Measurements from ENCODE around the gene NR2C1. TPM values are rescaled to one million over a fixed set of nuclear protein-coding genes. Genes with fewer than 3 reads are reported as not detected.

Gene NR2C1
- total and polyA plus RNA-seq, 11 donors = 11.0 to 45.6 (median 34.5) TPM

DNA sequence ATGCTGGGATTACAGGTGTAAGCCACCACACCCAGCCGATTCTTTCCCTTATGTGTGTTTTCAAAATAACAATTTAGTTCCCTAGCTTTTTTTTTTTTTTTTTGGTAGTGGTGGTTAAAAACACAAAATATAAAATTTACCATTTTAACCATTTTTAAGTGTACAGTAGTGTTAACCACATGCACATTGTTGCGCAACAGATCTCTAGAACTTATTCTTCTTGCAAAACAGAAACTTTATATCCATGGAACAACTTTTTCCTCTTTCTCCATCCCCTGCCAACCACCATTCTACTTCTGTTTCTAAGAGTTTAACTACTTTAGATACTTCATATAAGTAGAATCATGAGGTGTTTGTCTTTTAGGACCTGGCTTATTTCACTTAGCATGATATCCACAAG, 68.8 kb downstream of the NR2C1 start:
- intact Hi-C loops (cut with DNase I) = no loop called here
- WGBS, 4 donors = 70 to 95% (median 90%) methylated on average over 2 of the region's 2 CpGs
- Histone ChIP-seq H3K9me3 (peaks cover 0 to 21% (median 9%) of the 10 kb centered on the region in 12 donors), H3K27ac (peak overlapping the region in 1 of 12 donors; percentile 90), H3K36me3 (peaks cover 0 to 25% (median 18%) of the 10 kb centered on the region in 9 donors), H3K4me3 (no peak overlapping the region), H3K4me1 (peaks cover 0 to 40% (median 23%) of the 10 kb centered on the region in 12 donors), H3K27me3 (no peaks in the 10 kb centered on the region)
- ATAC-seq (no peak), DNase-seq (no peak)
- TF ChIP-seq, protein P1, sequence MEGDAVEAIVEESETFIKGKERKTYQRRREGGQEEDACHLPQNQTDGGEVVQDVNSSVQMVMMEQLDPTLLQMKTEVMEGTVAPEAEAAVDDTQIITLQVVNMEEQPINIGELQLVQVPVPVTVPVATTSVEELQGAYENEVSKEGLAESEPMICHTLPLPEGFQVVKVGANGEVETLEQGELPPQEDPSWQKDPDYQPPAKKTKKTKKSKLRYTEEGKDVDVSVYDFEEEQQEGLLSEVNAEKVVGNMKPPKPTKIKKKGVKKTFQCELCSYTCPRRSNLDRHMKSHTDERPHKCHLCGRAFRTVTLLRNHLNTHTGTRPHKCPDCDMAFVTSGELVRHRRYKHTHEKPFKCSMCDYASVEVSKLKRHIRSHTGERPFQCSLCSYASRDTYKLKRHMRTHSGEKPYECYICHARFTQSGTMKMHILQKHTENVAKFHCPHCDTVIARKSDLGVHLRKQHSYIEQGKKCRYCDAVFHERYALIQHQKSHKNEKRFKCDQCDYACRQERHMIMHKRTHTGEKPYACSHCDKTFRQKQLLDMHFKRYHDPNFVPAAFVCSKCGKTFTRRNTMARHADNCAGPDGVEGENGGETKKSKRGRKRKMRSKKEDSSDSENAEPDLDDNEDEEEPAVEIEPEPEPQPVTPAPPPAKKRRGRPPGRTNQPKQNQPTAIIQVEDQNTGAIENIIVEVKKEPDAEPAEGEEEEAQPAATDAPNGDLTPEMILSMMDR (IDR thresholded peaks at IDR 0.05) = no peak
- no peak for TF ChIP-seq POLR2A (IDR thresholded peaks at IDR 0.05)

DNA sequence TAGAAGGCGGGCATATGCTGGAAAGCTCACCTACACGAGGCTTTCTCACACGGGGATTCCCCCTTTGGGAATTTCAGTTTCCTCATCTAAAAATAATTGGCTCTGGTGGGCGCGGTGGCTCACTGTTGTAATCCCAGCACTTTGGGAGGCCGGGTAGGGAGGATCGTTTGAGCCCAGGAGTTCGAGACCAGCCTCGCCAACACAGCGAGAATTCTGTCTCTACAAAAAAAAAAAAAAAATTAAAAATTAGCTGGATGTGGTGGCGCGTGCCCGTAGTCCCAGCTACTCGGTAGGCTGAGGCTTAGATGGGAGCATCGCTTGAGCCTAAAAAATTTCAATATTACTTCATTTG, 69.5 kb downstream of the NR2C1 start:
- intact Hi-C loops (cut with DNase I) = no loop called here
- no peaks in the 10 kb centered on the region for H3K27me3 ChIP-seq
- peak overlapping the region; percentile 58 to 95 (median 84) for H3K4me3 ChIP-seq
- peak in 2 of 4 donors; percentile 4 to 12 for ATAC-seq
- TF ChIP-seq, protein P1 (IDR thresholded peaks at IDR 0.05) = no peak
- no peak for TF ChIP-seq POLR2A (IDR thresholded peaks at IDR 0.05)
- H3K9me3 ChIP-seq = peaks cover 0 to 21% (median 9%) of the 10 kb centered on the region in 12 donors
- H3K36me3 ChIP-seq = peaks cover 0 to 25% (median 18%) of the 10 kb centered on the region in 9 donors
- H3K4me1 ChIP-seq = peaks cover 0 to 47% (median 26%) of the 10 kb centered on the region in 12 donors
- WGBS, 4 donors = 62 to 70% (median 67%) methylated on average over 15 of the region's 15 CpGs
- peak in 1 of 5 donors; percentile 28 for DNase-seq
- H3K27ac ChIP-seq = peak overlapping the region; percentile 86 to 97 (median 92)

DNA sequence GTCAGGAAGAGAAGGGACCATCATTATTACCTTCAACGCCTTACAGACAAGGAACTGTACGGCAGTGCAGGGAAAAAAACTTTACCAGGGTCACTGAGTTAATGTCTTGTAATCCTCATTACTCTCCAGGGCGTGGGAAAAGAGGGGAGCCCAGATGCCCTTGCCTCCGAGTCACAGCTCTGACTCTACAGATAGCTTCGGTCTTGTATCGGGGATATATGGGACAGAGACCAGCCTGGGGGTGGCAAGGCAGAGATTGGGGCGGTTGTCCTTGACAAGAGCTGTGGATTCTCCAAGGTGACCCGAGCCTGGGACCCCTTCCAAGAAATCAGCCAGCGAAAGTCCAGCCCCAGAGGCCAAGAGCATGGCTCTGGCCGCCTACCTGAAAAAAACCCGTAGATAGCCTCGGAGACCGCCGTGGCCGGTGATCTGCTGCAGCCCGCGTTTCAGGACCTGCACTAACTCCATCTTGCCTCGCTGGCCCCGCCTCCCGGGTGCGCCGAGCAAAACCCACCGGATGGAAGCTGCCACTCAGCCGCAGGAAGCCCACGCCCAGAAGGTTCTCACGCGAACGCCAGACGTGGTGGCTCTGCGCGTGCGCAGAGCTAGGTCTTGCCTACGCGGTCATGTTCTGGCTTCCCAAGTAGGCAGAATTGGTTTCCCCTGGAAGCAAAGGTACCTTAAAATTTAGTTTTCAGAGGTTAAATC, 70.1 kb downstream of the NR2C1 start, which contains the start of gene NDUFA12:
NDUFA12 (minus strand) TSS at position 485 of the 708 bp plus-strand sequence; CDS start at position 468, 17 bp downstream.
- Histone ChIP-seq H3K4me3 (peak within 1 kb of the TSS; percentile 58 to 95 (median 84)), H3K4me1 (peaks cover 0 to 52% (median 27%) of the 10 kb centered on the region in 12 donors), H3K27me3 (no peaks in the 10 kb centered on the region), H3K36me3 (peaks cover 0 to 25% (median 18%) of the 10 kb centered on the region in 9 donors), H3K9me3 (peaks cover 0 to 20% (median 9%) of the 10 kb centered on the region in 12 donors), H3K27ac (peak within 1 kb of the TSS; percentile 86 to 97 (median 92))
- 0 to 1% (median 0%) methylated on average over 30 to 34 of the region's 34 CpGs for WGBS, 4 donors
- intact Hi-C loops (cut with DNase I) = no loop called here
- ATAC-seq = peak; percentile 99 to 100 (median 100)
- TF ChIP-seq, protein P1 (IDR thresholded peaks at IDR 0.05) = peak in 3 of 12 donors; percentile 4 to 16 (median 12)
- peak; percentile 50 to 87 for TF ChIP-seq POLR2A (IDR thresholded peaks at IDR 0.05)
- DNase-seq = peak; percentile 95 to 98 (median 97)

DNA sequence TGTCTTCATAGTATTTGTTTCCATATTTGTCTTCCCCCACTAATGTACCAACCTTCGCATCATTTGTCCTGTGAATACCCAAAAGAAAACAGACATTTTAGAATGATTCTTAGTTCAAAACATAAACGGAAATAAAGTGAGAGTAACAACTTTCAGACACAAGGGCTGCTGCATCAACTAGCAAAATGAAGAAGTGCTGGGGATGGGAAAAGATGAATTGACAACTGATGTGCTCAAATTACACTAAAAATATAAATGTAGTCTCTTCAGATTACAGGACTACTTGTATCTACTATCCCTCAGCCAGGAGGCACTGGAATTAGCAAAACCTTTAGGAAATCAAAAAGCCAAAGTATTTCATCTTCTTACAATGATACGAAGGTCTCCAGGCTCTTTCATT, 70.7 kb downstream of the NR2C1 start:
- DNase-seq (no peak), ATAC-seq (no peak)
- H3K27me3 ChIP-seq = no peaks in the 10 kb centered on the region
- TF ChIP-seq POLR2A (IDR thresholded peaks at IDR 0.05) = no peak
- TF ChIP-seq, protein P1 (IDR thresholded peaks at IDR 0.05) = no peak
- intact Hi-C loops (cut with DNase I) = no loop called here
- H3K9me3 ChIP-seq = peaks cover 0 to 14% (median 3%) of the 10 kb centered on the region in 12 donors
- H3K27ac ChIP-seq = peak overlapping the region in 11 of 12 donors; percentile 88 to 97 (median 92)
- H3K36me3 ChIP-seq = peaks cover 0 to 25% (median 18%) of the 10 kb centered on the region in 9 donors
- H3K4me3 ChIP-seq = peak overlapping the region; percentile 58 to 95 (median 84)
- peaks cover 0 to 54% (median 27%) of the 10 kb centered on the region in 12 donors for H3K4me1 ChIP-seq
- 20 to 30% (median 23%) methylated on average over 3 of the region's 3 CpGs for WGBS, 4 donors
